GM18526 (cell line): Measurements from ENCODE around the gene PATL2.
A peak's percentile ranks its signal among the peaks of the same experiment; 100 is the strongest.

ENCODE experiments used
- POLR2A ChIP-seq: IDR thresholded peaks from 3 replicates; pipeline ENCODE4 v1.6.1; 2011; ENCODE audit not compliant: insufficient read length; ENCODE audit errors: extremely low read depth

The PATL2 gene

DNA sequence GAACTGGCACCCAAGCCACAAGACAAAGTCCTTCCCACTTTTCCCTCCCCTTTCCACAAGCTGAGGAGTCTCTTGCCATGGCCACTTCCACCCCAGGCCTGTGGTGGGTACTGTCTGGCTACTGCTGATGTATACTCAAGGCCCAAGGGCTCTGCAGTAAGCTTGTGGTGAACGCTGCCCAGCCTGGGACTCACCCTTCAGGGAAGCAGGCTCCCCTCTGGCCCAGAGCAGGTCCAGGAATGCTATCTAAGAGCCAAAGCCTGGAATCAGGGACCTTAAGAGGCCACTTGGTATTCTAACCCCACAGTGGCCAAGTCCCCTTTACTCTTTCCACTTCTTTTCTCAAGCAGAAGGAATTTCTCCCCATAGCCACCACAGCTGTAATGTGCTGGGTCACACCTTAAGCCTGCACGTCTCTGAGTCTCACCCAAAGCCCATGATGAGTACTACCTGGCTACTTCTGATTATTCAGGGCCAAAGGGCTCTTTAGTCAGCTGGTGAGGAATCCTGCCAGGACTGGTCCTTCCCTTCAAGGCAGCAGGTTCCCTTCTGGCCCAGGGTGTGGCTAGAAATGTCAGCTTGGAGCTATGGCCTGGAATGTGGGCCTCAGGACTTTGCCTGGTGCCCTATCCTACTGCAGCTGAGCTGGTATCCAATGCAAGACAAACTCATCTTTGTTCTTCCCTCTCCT lies 4.0 kb downstream of the PATL2 start:
- no peak for TF ChIP-seq POLR2A

DNA sequence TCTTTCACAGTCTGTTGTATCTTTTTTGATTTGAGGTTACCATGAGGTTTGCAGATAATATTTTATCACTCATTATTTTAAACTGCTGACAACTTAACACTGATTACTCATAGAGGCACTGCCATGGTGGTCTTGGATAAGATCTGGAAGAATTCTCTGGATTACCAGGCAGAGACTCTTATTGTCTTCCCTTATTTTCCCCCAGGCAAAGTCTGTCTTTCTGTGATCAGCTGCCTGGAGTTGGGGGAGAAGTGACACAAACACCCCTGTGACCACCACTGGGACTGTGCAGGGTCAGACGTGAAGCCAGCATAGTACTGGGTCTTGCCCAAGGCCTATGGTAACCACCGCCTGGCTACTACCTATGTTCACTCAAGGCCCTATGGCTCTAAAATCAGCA lies 4.7 kb downstream of the PATL2 start:
- TF ChIP-seq POLR2A, result no peak

DNA sequence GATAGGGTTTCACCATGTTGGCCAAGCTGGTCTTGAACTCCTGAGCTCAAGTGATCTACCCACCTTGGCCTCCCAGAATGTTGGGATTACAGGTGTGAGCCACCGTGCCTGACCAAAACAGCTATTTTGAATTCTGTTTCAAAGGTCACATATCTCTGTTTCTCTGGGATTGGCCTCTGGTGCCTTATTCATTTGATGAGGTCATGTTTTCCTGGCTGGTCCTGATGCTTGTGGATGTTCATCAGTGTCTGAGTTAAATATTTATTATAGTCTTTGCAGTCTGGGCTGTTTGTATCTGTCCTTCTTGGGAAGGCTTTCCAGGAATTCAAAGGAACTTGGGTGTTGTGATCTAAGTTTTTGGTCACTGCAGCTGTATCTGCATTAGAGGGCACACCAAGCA lies 5.1 kb downstream of the PATL2 start:
- no peak for TF ChIP-seq POLR2A

DNA sequence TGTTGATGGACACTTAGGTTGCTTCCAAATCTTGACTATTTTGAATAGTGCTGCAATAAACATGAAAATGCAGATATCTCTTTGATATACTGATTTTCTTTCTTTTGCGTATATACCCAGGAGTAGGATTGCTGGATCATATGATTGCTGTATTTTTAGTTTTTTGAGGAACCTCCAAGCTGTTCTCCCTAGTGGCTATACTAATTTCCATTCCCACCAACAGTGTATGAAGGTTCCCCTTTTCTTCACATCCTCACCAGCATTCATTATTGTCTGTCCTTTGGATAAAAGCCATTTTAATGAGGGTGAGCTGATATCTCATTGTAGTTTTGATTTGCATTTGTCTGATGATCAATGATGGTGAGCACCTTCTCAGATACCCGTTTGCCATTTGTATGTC lies 12.5 kb downstream of the PATL2 start:
- TF ChIP-seq POLR2A, result no peak

DNA sequence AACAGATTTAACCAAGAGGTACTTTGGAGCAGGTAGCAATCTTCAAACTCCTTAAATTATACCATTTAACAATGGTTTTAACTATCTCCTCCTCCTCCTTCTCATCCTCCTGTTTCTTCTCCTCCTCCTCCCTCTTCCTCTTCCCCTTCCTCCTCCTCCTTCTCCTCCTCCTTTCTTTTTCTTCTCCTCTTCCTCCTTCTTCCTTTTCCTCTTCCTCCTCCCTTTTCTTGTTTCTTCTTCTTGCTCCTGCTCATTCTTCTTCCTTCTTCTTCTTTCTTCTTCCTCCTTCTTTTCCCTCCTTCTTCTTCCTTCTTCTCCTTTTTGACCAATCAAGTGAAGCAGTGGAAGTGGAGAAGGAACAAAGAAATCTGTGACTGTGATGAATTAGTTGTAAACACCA lies 14.1 kb downstream of the PATL2 start:
- no peak for TF ChIP-seq POLR2A

DNA sequence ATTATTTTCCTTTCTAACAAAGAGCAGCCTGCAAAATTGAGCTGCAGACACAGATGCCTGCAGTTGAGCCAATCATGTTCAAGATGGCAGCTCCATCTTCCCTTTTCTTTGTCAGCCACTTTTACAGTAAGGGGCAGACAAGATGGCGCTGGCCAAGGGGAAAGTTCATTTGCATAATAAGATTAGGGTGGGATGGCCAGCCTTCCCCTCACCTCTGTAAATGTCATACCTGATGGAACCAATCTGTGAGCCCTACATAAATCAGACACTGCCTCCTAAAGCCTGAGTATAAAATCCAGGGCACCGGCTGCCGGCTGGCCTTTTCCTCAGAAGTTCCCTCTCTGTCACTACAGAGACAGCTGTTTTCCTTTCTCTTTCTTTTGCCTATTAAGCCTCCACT lies 15.8 kb downstream of the PATL2 start:
- TF ChIP-seq POLR2A, result no peak

DNA sequence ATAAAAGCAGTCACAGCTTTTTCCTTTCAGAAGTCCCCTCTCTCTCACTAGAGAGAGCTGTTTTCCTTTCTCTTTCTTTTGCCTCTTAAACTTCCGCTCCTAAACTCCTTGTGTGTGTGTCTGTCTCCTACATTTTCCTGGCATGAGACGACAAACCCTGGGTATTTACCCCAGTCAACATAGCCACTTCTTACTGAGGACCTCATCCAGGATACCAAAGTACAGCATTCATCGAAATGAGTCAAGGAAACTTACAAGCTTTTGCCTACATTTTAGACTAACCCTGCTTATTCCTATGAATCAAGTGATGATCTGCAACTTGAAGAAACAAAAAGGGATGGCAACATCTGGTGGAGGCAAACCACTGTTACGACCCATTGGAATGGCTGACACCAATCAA lies 16.7 kb downstream of the PATL2 start:
- TF ChIP-seq POLR2A, result no peak

DNA sequence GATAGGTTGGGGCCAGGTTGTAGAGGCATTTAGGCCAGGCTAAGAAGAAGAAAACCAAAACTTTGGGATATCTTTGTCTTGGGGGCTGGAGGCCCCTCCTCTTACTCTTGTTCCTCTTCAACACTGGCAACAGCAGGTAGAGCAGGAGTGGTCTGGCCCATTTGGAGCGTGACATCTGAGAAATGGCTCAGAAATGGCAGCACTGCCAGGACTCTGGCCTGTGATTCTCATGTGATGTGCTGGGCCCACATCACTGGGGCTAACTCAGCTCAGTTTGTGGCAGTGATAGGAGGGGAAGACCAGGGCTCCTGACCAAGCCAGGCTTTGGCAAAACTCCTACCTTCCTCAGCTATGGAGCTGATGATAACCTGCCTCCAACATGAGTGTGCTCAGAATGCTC lies 18.5 kb downstream of the PATL2 start:
- TF ChIP-seq POLR2A, result no peak

DNA sequence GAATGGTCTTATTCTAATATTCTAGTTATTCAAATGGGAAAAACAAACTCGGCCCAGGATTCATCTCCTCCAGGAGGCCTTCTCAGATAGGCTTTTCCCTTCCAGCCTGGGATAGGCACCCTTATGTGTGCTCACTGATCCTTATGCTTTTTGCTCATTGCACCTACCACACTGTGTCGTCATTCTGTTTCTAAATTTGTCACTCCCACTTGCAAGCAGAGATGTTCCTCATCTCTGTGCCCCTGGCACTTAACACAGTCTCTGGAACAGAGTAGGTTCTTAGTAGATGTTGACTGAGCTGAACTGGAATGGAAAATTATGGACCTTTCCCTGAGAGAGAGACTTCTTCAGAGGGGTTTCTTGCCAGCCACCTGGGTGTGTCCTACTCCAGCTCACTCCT lies 28.9 kb downstream of the PATL2 start:
- TF ChIP-seq POLR2A, result no peak

DNA sequence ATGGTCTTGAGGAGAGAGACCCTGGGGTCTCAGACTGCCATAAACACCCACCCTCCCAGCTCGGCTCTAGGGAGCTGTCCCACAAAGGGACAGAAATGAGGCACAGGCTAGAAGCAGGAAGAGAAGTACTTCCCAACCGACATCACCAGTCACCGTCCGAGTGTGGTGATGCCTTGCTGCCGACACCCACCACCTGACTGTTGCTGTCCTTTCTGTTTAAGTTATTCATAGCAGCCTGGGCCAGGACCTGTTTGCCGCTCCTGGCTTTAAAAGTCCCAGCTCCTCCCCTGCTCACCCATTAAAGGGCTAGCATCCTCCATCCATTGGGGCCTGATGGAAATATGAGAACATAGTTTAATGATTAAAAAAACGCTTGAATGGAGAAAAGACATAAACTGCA lies 34.4 kb downstream of the PATL2 start:
- peak; percentile 25 for TF ChIP-seq POLR2A

DNA sequence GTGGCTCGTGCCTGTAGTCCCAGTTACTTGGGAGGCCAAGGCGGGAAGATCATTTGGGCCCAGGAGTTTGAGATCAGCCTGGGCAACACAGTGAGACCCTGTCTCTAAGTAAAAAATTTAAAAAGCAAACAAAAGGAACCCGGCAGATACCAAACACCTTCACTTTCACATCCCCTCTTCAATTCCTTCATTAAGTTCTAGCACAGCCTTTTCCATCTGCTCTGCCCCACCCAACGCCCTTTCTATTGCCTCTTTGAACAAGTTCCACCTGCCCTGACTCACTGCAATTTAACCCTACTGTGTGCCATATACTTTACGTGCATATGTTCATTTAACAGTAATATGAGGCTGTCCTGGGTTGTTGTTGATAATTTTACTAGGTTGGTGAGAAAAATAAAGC lies 35.2 kb downstream of the PATL2 start:
- no peak for TF ChIP-seq POLR2A

DNA sequence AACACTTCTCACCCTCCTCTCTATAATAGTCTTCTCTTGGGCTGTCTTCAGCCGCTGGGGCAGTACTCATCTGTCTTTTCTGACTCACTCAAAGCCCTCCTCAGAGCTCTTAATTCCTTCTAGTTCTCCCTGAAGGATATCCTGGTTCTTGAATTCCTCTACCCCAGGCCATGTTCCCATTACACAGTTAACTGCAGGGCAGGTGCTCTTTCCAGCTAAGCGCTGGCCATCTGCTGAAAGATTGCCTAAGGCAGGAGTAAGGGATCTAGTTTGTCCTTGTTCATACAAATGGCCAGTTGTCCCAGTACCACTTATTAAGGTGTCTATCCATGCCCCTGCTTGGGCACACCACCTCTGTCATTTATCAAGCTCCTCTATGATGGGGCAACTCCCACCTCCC lies 37.5 kb downstream of the PATL2 start:
- TF ChIP-seq POLR2A, result no peak

DNA sequence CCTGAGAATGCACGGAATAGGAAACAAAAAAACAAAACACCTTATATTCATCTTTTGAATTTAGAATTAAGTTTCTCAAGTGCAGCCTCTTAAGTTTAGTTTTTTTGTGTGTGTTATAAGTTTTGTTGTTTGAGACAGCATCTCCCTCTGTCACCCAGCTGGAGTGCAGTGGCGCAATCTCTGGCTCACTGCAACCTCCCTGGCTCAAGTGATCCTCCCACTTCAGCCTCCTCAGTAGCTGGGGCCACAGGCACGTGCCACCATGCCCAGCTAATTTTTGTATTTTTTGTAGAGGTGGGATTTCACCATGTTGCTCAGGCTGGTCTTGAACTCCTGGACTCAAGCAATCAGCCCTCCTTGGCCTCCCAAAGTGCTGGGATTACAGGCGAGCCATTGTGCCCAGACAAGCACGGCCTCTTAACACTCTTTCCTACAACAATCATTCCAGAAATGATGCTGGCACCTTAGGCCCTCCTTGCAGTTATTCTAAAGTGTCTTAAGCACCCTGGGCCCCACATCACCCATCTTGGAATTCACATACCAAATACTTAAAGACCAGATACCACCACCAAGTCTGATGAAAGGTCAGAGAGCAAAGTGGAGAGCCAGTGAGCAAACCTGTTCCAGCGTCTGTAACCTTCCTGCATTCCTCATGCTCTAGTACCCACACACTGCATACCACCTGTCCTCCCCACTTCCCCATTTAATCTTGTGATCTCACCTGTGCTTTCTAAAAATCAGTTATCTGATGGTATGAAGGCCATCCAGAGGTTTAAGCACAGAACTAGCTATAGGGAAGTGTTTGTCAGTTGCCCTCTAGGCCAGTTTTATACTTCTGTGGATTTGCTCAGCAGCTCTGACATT lies 40.8 kb downstream of the PATL2 start:
- TF ChIP-seq POLR2A, result no peak

DNA sequence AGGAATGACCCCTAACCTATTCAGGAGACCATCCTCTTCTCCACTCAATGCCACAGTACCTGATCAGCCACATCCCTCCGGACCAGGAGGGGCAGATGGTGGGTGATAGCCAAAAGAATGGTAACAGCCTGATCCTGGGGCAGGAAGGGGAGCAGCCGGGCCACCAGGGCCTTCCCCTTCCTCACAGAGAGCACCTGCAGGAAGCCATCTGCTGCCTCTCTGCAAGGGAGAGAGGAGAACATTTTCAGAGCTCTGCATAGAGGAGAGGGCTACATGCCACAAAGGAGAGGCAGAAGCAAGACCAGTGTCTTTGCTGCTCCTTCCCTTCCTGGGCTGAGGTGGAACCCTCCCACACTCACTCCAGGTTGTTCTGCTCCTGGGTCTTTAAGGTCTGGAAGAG lies 42.2 kb downstream of the PATL2 start:
- TF ChIP-seq POLR2A, result no peak

DNA sequence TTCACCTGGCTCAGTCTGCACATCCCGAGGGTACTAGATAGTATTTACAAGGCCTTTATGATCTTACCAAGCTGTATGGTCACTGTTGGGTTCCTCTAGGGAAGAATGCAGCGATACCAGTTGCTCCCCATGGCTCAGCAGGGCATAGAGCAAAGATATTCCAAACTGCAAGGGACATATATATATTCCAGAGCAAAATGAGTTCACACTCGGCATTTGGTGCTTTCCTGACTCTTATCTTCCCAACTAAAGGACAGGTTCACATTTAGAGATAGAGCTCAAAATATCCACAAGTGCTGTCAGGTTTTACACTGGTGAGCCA lies 44.1 kb downstream of the PATL2 start:
- no peak for TF ChIP-seq POLR2A

DNA sequence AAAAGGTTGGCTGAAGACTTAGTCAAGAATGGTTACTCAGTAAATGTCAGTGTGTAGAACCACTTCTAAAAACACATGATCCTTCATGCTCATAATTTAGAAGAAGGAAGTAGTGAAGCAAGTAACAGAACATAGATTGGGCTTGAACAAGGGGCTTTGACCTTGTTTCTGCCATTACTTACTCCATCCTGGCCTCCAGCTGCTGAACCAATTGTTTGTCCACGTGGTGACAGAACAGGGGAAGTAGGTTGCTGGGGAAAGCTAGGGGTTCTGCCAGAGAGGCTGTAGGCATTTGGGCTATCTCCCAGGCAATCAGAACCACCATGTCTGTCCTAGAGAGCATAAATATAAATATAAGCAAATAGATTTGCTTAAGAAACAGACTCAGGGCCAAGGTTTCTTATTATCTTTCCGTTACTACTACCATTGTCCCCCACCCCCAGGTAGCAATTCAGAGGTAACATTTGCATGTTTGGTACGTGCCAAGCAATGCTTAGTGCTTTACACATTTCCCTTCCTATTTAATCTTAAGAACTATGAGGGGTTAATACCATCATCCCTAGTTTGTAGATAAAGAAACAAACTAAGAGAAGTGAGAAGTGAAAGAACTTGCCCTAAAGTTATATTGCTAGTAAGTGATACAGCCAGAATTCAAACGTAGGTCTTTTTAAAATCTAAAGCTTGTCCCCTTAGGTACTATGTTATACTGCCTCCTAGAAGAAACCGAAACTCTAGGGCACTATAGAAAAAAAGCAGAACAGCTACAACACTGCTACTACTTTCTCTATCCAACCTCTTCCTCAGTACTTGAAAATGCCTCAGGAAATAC lies 44.7 kb downstream of the PATL2 start:
- no peak for TF ChIP-seq POLR2A

DNA sequence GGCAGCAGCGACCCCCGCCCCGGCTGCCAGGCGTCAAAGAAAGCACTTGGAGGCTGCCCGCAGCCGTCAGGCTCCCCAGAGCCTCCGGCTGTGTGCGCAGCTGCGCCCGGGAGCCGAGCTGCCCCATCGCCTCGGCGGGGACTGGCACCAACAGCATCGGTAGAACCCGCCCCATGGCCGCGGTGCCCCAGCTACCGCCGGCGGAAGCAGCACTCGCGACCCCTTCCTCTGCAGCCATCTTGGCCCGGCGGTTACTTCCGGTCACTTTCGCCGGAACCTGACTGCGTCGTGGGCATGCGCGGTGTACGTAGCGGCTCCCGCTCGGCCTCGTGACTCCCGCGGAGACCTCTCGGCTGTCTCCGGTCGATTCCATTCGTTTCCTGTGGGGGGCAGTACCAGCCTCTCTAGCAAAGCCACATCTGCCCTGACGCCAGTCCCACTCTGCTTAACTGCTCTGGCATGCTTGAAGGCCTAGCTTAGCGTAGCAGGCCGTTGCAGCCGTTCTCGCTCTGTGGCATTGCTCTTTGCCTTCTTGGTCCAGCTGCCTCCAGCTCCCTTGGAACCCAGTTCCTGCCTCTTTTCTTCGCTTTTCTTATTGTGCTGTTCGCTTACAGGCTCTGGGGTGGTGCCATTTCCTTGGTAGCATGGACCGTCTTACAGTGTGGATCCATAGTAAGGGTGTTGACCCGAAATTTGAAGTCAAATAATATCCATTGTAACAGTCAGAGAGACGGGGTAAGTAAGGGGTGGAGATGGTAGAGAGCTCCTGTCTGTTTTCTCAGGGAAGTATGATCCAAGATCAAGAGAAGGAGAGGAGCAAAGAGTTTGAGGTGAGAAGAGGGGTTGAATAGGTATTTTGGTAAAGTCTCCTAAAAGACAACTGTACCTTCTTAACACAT lies 47.5 kb downstream of the PATL2 start, which contains the start of gene SPG11:
Gene SPG11 (minus strand): TSS at position 253 of the 899 bp plus-strand sequence. CDS start 15 bp downstream, at position 238.
- TF ChIP-seq POLR2A, result peak; percentile 97
